Mammary epithelial cell (primary cell): Measurements from ENCODE around the gene FBRS.
"Not testable (repeated sequence)": the region's sequence is repeated elsewhere in the genome, so short reads cannot be mapped to it uniquely, and the experiment has no call there.

Experiments
- EZH2 ChIP-seq: IDR thresholded peaks from 2 replicates; pipeline ENCODE4 v1.6.1; 2012; ENCODE audit warnings: low read length, inconsistent platforms, borderline replicate concordance
- TF ChIP-seq, protein P1 (sequence below), 2 donors: IDR thresholded peaks in 1 of 2; conservative IDR thresholded peaks in 1 of 2; 2 replicates each; pipeline ENCODE4 v1.5.1; 2011 to 2012; ENCODE audit warnings: inconsistent platforms in 2 of 2, low read length in 2 of 2, mild to moderate bottlenecking in 2 of 2, control low read depth in 1 of 2, low read depth in 1 of 2; ENCODE audit not compliant: insufficient read depth in 1 of 2; ENCODE audit errors: extremely low read depth in 1 of 2

DNA sequence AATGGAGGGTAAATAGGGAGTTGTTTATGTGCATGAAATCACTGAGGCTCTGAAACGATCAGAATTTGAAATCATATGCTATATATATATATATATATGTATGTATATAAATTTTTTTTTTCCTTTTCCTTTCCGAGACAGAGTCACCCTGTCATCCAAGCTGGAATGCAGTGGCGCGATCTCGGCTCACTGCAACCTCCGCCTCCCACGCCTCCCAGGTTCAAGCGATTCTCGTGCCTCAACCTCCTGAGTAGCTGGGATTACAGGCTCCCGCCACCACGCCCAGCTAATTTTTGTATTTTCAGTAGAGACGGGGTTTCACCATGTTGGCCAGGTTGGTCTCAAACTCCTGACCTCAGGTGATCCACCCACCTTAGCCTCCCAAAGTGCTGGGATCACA, 44.8 kb downstream of the FBRS start:
- TF ChIP-seq, protein P1, sequence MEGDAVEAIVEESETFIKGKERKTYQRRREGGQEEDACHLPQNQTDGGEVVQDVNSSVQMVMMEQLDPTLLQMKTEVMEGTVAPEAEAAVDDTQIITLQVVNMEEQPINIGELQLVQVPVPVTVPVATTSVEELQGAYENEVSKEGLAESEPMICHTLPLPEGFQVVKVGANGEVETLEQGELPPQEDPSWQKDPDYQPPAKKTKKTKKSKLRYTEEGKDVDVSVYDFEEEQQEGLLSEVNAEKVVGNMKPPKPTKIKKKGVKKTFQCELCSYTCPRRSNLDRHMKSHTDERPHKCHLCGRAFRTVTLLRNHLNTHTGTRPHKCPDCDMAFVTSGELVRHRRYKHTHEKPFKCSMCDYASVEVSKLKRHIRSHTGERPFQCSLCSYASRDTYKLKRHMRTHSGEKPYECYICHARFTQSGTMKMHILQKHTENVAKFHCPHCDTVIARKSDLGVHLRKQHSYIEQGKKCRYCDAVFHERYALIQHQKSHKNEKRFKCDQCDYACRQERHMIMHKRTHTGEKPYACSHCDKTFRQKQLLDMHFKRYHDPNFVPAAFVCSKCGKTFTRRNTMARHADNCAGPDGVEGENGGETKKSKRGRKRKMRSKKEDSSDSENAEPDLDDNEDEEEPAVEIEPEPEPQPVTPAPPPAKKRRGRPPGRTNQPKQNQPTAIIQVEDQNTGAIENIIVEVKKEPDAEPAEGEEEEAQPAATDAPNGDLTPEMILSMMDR (conservative IDR thresholded peaks at IDR 0.05 in 1 of 2, IDR thresholded peaks at IDR 0.05 in 1 of 2; ENCODE audit: extremely low read depth in 1 of 2, insufficient read depth in 1 of 2, low read depth in 1 of 2, low read length in 2 of 2): not testable (repeated sequence)
- TF ChIP-seq EZH2: not testable (repeated sequence)
